Measurements from ENCODE around the gene NAA40. TPM values are rescaled to one million over a fixed set of nuclear protein-coding genes. Genes with fewer than 3 reads are reported as not detected.

The NAA40 gene
- total and polyA plus RNA-seq, 2 of the 13 experiments (the other 11 are each of a cell fraction or from before 2014, with no cell fraction given), result 11.1 to 17.9 TPM

GRCh38 chr11:63986156-63986931 is 47.5 kb downstream of the NAA40 start, which contains the start of gene OTUB1 (continued):
- TF ChIP-seq AKNA (CRISPR knock-in tag; IDR thresholded peaks at IDR 0.05; ENCODE audit: borderline replicate concordance) (no peak), ZBTB4 (CRISPR knock-in tag; IDR thresholded peaks at IDR 0.05; ENCODE audit: borderline replicate concordance) (no peak), ZNF329 (CRISPR knock-in tag; IDR thresholded peaks at IDR 0.05; ENCODE audit: low read depth) (no peak; the same call in 1 of the 2 replicates), RARA (CRISPR knock-in tag; IDR thresholded peaks at IDR 0.05) (no peak), ZNF350 (CRISPR knock-in tag; IDR thresholded peaks at IDR 0.05; ENCODE audit: borderline replicate concordance, low read depth) (peak; percentile 66), RBAK (CRISPR knock-in tag; IDR thresholded peaks at IDR 0.05) (no peak), ZNF547 (CRISPR knock-in tag; IDR thresholded peaks at IDR 0.05) (peak; percentile 66; the same call in 1 of the 2 replicates), HOXA7 (CRISPR knock-in tag; IDR thresholded peaks at IDR 0.05) (no peak), ZNF790 (CRISPR knock-in tag; IDR thresholded peaks at IDR 0.05; ENCODE audit: borderline replicate concordance) (peak; percentile 63; the same call in 1 of the 2 replicates), LBX2 (CRISPR knock-in tag; IDR thresholded peaks at IDR 0.05; ENCODE audit: borderline replicate concordance) (0 out of 2 replicates have a peak, but pooled peaks have one; percentile 55), ATM (IDR thresholded peaks at IDR 0.05; ENCODE audit: borderline replicate concordance) (no peak), NCOA5 (CRISPR knock-in tag; IDR thresholded peaks at IDR 0.05) (no peak), ESRRA (CRISPR knock-in tag; IDR thresholded peaks at IDR 0.05; ENCODE audit: low read depth) (no peak; the same call in 1 of the 2 replicates), ZNF775 (CRISPR knock-in tag; IDR thresholded peaks at IDR 0.05; ENCODE audit: borderline replicate concordance) (peak; percentile 32; the same call in 1 of the 2 replicates), ATF5 (CRISPR knock-in tag; IDR thresholded peaks at IDR 0.05; ENCODE audit: low read depth) (no peak)
- TF ChIP-seq, protein P1, sequence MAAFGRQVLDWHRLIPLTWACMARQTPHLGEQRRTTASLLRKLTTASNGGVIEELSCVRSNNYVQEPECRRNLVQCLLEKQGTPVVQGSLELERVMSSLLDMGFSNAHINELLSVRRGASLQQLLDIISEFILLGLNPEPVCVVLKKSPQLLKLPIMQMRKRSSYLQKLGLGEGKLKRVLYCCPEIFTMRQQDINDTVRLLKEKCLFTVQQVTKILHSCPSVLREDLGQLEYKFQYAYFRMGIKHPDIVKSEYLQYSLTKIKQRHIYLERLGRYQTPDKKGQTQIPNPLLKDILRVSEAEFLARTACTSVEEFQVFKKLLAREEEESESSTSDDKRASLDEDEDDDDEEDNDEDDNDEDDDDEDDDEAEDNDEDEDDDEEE (CRISPR knock-in tag; IDR thresholded peaks at IDR 0.05), result no peak; the same call in 1 of the 2 replicates
- TF ChIP-seq, protein P2, sequence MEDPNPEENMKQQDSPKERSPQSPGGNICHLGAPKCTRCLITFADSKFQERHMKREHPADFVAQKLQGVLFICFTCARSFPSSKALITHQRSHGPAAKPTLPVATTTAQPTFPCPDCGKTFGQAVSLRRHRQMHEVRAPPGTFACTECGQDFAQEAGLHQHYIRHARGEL (CRISPR knock-in tag; IDR thresholded peaks at IDR 0.05), result 0 out of 2 replicates have a peak, but pooled peaks have one; percentile 69
